Effector memory CD4-positive, alpha-beta T cell (primary cell): ENCODE results near the gene C1orf210.

Source experiments
- DNase-seq, 3 donors: peaks; one replicate each; pipeline ENCODE4 v3.0.0-alpha.2; 2020
- H3K27ac ChIP-seq: 2 replicates; pipeline ENCODE4 v1.7.0; 2013; ENCODE audit warnings: mild to moderate bottlenecking, low read length, moderate library complexity; ENCODE audit not compliant: insufficient read depth, poor library complexity, severe bottlenecking
- H3K27me3 ChIP-seq: replicated peaks from 2 replicates; pipeline ENCODE4 v1.7.0; 2013; ENCODE audit warnings: mild to moderate bottlenecking, low read length; ENCODE audit not compliant: insufficient read depth, control insufficient read depth, poor library complexity, severe bottlenecking
- H3K36me3 ChIP-seq: 2 replicates; pipeline ENCODE4 v1.7.0; 2013; ENCODE audit warnings: mild to moderate bottlenecking, low read length, moderate library complexity; ENCODE audit not compliant: control insufficient read depth, insufficient read depth
- H3K4me1 ChIP-seq: 2 replicates; pipeline ENCODE4 v1.7.0; 2013; ENCODE audit warnings: low read length, mild to moderate bottlenecking; ENCODE audit not compliant: control insufficient read depth, insufficient read depth, poor library complexity, severe bottlenecking
- H3K4me3 ChIP-seq: 2 replicates; pipeline ENCODE4 v1.7.0; 2013; ENCODE audit warnings: low read length, low read depth, mild to moderate bottlenecking; ENCODE audit not compliant: insufficient read depth, poor library complexity, severe bottlenecking
- H3K9me3 ChIP-seq: 2 replicates; pipeline ENCODE4 v1.7.0; 2013; ENCODE audit warnings: mild to moderate bottlenecking, low read length, moderate library complexity; ENCODE audit not compliant: control insufficient read depth
- total RNA-seq, 3 donors: gene quantifications; one replicate each; lab custom pipeline; 2026; lab: John Stamatoyannopoulos, UW

C1orf210 gene
- total RNA-seq = 0 to 0.09 (median 0) reads per million in 3 donors

DNA sequence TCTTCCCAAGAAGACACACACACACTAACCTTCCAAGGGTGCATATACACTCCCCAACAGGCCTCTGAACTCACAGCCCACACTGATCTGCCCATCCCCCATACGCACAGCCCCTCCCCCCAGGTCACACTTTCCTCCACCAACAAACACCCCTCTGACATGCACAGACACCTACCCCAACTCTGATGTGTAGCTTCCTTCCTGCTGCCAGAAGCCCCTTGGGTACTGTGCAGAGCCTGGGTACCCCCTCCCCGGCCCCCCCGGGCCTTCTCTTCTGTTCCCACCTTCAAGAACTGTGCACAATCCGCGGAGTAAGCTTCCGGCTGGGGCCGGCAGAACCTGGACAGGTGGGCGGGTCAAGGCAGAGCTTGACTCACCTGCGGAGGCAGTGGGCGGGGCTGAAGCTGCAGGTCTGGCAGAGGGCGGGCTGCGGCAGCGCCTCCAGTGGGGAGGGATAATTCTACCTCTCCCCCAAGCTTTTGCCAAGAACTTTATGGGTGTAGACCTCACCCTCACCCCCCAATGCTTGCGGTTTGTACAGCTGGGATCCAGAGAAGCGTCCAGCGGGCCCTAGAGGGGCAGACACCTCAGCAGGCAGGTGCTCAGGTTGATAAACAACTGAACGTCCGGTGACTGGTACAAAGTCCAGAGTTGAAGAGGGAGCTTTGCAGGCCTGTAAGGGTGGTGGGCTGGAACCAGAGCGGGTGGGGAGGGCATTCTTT, at the start of gene C1orf210:
TSS of gene C1orf210 (minus strand) at position 313 of the 722 bp plus-strand sequence. CDS start 2,311 bp downstream, outside the sequence.
- Histone ChIP-seq H3K4me1 (no peaks in the 10 kb centered on the region), H3K4me3 (no peak within 1 kb of the TSS)

DNA sequence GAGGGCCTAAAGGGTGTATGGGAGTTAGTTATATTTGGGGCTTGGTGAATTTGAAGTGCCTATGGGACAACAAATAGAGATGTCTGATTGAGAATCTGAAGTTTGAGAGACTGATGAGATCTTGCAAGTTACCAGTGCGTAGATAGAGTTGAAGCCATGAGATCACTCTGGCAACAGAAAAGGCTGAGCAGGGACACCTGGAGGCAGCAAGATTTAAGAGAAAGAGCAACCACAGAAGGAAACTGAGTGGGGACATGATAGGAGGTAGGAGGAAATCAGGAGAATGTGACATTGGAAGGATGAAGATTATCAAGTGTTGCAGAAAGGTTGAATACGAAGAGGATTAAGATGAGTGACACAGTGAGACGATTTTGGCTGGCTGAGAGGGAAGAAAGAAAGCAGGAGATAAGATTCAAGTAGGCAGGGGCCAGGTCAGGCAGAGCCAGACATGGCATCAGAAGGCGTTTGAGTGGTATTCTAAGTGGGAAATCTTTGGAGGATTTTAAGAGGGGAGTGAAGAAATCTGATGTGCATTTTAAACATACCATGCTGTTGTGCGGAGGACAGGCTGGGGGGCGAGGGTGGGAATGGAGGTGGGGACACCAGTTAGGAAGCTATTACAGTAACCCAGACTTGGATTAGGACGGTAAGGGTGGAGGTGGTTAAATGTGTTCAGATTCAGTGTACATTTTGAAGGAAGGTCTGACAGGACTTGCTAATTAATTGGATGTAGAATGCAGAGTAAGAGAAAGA, 49.2 kb upstream of the C1orf210 start:
- no peak overlapping the region for H3K27ac ChIP-seq
- H3K4me1 ChIP-seq = no peaks in the 10 kb centered on the region
- H3K27me3 ChIP-seq = no peaks in the 10 kb centered on the region
- H3K36me3 ChIP-seq = no peaks in the 10 kb centered on the region
- H3K4me3 ChIP-seq = no peak overlapping the region
- H3K9me3 ChIP-seq = no peaks in the 10 kb centered on the region
- DNase-seq = no peak

More for the DNA sequence above, at the start of gene C1orf210:
- DNase-seq = no peak
- no peaks in the 10 kb centered on the region for H3K36me3 ChIP-seq
- no peaks in the 10 kb centered on the region for H3K9me3 ChIP-seq
- no peaks in the 10 kb centered on the region for H3K27me3 ChIP-seq
- no peak within 1 kb of the TSS for H3K27ac ChIP-seq

DNA sequence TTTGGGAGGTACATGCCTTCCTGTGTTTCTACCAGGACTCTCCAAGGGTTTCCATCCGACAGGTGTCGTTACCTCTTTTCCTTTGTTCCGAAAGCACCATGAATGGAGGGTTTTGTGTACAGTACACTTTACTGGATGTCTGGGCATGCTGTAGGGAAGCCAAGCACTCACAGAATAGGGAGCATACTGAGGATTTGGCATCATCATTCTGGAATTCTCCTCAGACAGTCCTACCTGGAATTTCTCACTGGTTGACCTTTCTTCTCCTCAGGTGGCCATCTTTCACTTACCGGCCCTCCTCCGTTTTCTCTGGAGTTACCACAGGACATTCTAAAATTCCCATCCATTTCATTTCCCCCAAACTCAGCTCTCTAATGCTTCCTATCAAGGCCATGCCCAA, 46.3 kb upstream of the C1orf210 start:
- H3K27me3 ChIP-seq = no peaks in the 10 kb centered on the region
- no peak overlapping the region for H3K4me3 ChIP-seq
- no peak for DNase-seq
- no peaks in the 10 kb centered on the region for H3K9me3 ChIP-seq
- H3K36me3 ChIP-seq = no peaks in the 10 kb centered on the region
- no peaks in the 10 kb centered on the region for H3K4me1 ChIP-seq
- no peak overlapping the region for H3K27ac ChIP-seq

GRCh38 chr1:43329995-43330751, 44.8 kb upstream of the C1orf210 start:
- no peaks in the 10 kb centered on the region for H3K4me1 ChIP-seq
- no peaks in the 10 kb centered on the region for H3K9me3 ChIP-seq
- H3K36me3 ChIP-seq = no peaks in the 10 kb centered on the region
- H3K4me3 ChIP-seq = no peak overlapping the region
- no peak for DNase-seq
- no peak overlapping the region for H3K27ac ChIP-seq
- no peaks in the 10 kb centered on the region for H3K27me3 ChIP-seq

DNA sequence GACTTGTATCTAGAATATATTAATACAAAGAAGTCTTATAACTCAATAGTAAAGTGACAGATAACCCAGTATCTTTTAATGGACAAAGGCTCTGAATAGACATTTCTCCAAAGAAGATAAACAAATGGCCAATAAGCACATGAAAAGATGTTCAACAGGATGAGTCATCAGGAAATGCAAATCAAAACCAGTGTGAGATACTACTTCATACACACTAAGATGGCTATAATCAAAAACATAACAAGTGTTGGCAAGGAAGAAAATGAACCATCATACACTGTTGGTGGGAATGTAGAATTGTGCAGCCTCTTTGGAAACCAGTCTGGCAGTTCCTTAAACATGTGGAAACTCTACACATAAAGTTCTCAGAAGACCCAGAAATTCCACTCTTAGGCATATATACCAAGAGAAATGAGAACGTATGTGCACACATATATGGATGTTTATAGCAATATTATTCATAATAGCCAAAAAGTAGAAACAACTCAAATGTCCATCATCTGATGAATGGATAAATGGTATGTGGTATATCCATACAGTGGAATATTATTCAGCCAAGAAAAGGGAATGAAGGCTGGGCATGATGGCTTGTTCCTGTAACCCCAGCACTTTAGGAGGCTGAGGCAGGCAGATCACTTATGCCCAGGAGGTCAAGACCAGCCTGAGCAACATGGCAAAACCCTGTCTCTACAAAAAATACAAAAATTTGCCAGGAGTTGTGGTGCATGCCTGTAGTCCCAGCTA, 42.3 kb upstream of the C1orf210 start:
- H3K36me3 ChIP-seq = no peaks in the 10 kb centered on the region
- H3K4me3 ChIP-seq = no peak overlapping the region
- H3K27me3 ChIP-seq = no peaks in the 10 kb centered on the region
- DNase-seq = no peak
- no peaks in the 10 kb centered on the region for H3K4me1 ChIP-seq
- no peaks in the 10 kb centered on the region for H3K9me3 ChIP-seq
- H3K27ac ChIP-seq = no peak overlapping the region

GRCh38 chr1:43325381-43325780, 40.0 kb upstream of the C1orf210 start:
- no peaks in the 10 kb centered on the region for H3K27me3 ChIP-seq
- DNase-seq = no peak
- H3K36me3 ChIP-seq = no peaks in the 10 kb centered on the region
- no peak overlapping the region for H3K27ac ChIP-seq
- H3K4me3 ChIP-seq = no peak overlapping the region
- H3K9me3 ChIP-seq = no peaks in the 10 kb centered on the region
- H3K4me1 ChIP-seq = no peaks in the 10 kb centered on the region

GRCh38 chr1:43324810-43325209, 39.4 kb upstream of the C1orf210 start:
- no peak for DNase-seq
- Histone ChIP-seq H3K36me3 (no peaks in the 10 kb centered on the region), H3K27ac (no peak overlapping the region), H3K9me3 (no peaks in the 10 kb centered on the region), H3K4me3 (no peak overlapping the region), H3K4me1 (no peaks in the 10 kb centered on the region), H3K27me3 (no peaks in the 10 kb centered on the region)

DNA sequence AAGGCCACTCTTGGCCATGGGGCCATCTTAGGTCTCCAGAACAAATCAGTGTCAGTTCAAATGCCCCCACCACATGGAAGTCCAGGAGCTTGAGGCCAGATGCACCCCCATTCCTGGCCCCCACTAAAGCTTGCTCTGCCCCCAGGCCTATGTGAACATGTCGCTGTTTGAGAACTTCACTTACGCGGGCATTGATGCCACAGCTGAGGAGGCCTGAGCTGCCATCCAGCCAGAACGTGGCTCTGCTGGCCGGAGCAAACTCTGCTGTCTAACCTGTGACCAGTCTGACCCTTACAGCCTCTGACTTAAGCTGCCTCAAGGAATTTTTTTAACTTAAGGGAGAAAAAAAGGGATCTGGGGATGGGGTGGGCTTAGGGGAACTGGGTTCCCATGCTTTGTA, 37.1 kb upstream of the C1orf210 start:
- DNase-seq = no peak
- H3K4me3 ChIP-seq = no peak overlapping the region
- no peak overlapping the region for H3K27ac ChIP-seq

DNA sequence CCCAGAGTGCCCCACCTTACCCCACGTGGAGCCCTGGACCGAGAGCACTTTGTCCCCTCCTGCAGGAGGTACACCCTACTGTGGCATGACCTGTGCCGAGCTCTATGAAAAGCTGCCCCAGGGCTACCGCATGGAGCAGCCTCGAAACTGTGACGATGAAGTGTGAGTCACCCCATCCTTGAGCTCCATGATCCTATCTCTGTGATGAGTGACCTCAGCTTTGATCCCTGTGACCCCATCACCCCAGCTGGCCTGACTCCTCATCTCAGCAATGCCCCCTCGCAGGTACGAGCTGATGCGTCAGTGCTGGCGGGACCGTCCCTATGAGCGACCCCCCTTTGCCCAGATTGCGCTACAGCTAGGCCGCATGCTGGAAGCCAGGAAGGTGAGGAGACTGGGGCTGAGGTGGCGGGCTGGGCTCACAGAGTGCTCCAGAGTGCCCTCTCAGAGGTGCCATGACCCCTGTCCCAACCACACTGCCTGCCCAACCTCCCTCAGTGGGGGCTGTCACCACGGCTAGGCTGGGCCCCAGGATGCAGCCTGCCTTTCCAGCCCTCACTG, 36.0 kb upstream of the C1orf210 start:
- H3K4me1 ChIP-seq = no peaks in the 10 kb centered on the region
- no peaks in the 10 kb centered on the region for H3K36me3 ChIP-seq
- no peak overlapping the region for H3K4me3 ChIP-seq
- no peaks in the 10 kb centered on the region for H3K9me3 ChIP-seq
- no peak for DNase-seq
- no peaks in the 10 kb centered on the region for H3K27me3 ChIP-seq
- H3K27ac ChIP-seq = no peak overlapping the region

More for the DNA sequence above, 37.1 kb upstream of the C1orf210 start:
- H3K4me1 ChIP-seq = no peaks in the 10 kb centered on the region
- H3K36me3 ChIP-seq = no peaks in the 10 kb centered on the region
- no peaks in the 10 kb centered on the region for H3K9me3 ChIP-seq
- H3K27me3 ChIP-seq = no peaks in the 10 kb centered on the region
